Ishikawa (cell line): Measurements from ENCODE around the gene ATG7.

Experiments used
- CEBPB ChIP-seq: IDR thresholded peaks from 2 replicates; pipeline ENCODE4 v1.6.1; 2012
- EP300 ChIP-seq: IDR thresholded peaks from 2 replicates; pipeline ENCODE4 v1.6.1; 2012; ENCODE audit warnings: borderline replicate concordance
- FOXM1 ChIP-seq: IDR thresholded peaks from 2 replicates; pipeline ENCODE4 v1.6.1; 2012; ENCODE audit warnings: low read depth, borderline replicate concordance
- RAD21 ChIP-seq: IDR thresholded peaks from 2 replicates; pipeline ENCODE4 v1.6.1; 2012; ENCODE audit warnings: low read depth
- TCF12 ChIP-seq: IDR thresholded peaks from 2 replicates; pipeline ENCODE4 v1.6.1; 2012; ENCODE audit warnings: low read depth

DNA sequence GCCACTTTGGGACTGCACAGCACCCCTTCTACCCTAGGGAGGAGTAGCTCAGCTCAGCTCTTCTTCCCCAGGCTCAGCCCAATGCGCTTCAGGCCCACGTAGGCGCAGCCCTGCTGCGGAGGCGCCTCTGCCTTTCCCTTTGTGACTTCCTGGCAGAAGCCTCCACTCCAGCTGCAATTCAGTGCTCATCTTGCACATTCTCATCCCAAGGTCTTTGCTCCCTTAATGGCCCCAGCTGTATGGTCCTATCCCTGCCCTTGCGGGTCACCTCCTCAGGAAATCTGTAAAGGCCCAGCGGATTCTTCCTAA, 262.6 kb downstream of the ATG7 start:
- no peak for TF ChIP-seq EP300
- TF ChIP-seq TCF12, result no peak
- no peak for TF ChIP-seq FOXM1
- no peak for TF ChIP-seq CEBPB
- TF ChIP-seq RAD21, result no peak
